Stimulated activated CD8-positive, alpha-beta memory T cell treated with anti-CD3 and anti-CD28 coated beads, Interleukin-7, amount 100 ng/mL, for 4 hours (primary cell): ENCODE measurements around the gene CYTH3.
"Not testable (repeated sequence)": the region's sequence is repeated elsewhere in the genome, so short reads cannot be mapped to it uniquely, and the experiment has no call there.

ENCODE experiments used
- DNase-seq, 2 donors: peaks; one replicate each; pipeline ENCODE4 v3.0.0-alpha.2; 2020; ENCODE audit warnings: low read depth in 2 of 2

Gene CYTH3

GRCh38 chr7:6151527-6151926, 120.9 kb downstream of the CYTH3 start:
- DNase-seq: not testable (repeated sequence)

- no peak for DNase-seq
Measured at GRCh38 chr7:6149996-6150395, 122.4 kb downstream of the CYTH3 start.

GRCh38 chr7:6148724-6149360, 123.6 kb downstream of the CYTH3 start:
- DNase-seq: no peak

- no peak for DNase-seq
Measured at GRCh38 chr7:6147627-6148026, 124.8 kb downstream of the CYTH3 start.

- no peak for DNase-seq
Measured at GRCh38 chr7:6146666-6147065, 125.8 kb downstream of the CYTH3 start.

- DNase-seq: no peak
Measured at GRCh38 chr7:6143997-6144396, 128.4 kb downstream of the CYTH3 start.

- DNase-seq: no peak
Measured at GRCh38 chr7:6142871-6143380, 129.5 kb downstream of the CYTH3 start.

- DNase-seq: no peak
Measured at GRCh38 chr7:6139189-6139996, 133.0 kb downstream of the CYTH3 start.

GRCh38 chr7:6136475-6136874, 135.9 kb downstream of the CYTH3 start:
- no peak for DNase-seq

- DNase-seq: no peak
Measured at GRCh38 chr7:6133249-6133648, 139.2 kb downstream of the CYTH3 start.

GRCh38 chr7:6130007-6130587, 142.3 kb downstream of the CYTH3 start:
- no peak for DNase-seq

GRCh38 chr7:6128205-6128604, 144.2 kb downstream of the CYTH3 start:
- DNase-seq: no peak

- DNase-seq: no peak
Measured at GRCh38 chr7:6127110-6127490, 145.3 kb downstream of the CYTH3 start.

- no peak for DNase-seq
Measured at GRCh38 chr7:6123843-6124242, 148.6 kb downstream of the CYTH3 start.

- DNase-seq: no peak
Measured at GRCh38 chr7:6121141-6121540, 151.3 kb downstream of the CYTH3 start.

- no peak for DNase-seq
Measured at GRCh38 chr7:6117533-6117932, 154.9 kb downstream of the CYTH3 start.

GRCh38 chr7:6116211-6116610, 156.2 kb downstream of the CYTH3 start:
- no peak for DNase-seq
